Natural killer cell (primary cell): Measurements from ENCODE around the gene GSK3A. TPM values are rescaled to one million over a fixed set of nuclear protein-coding genes. Genes with fewer than 3 reads are reported as not detected.

Source experiments
- ATAC-seq, 3 donors: fragments of 150-1000 bp in 2 of 3; fragments of 200-7000 bp in 1 of 3; cut with Tn5 transposase; 1 replicate in 1 of 3; 2 replicates in 2 of 3; pipeline ENCODE4 v1.10.0; 2021; ENCODE audit warnings: mild to moderate bottlenecking in 2 of 3, moderate library complexity in 2 of 3
- DNase-seq, 2 donors: peaks; one replicate each; pipeline versions ENCODE4 v3.0.0 to v3.0.0-alpha.2; 2013 to 2021; ENCODE audit warnings: mixed read lengths in 1 of 2
- H3K27ac ChIP-seq: one replicate; pipeline ENCODE4 v1.5.1; 2013; ENCODE audit warnings: mild to moderate bottlenecking, low read length
- H3K27me3 ChIP-seq: one replicate; pipeline ENCODE4 v1.6.1; 2013; ENCODE audit warnings: low read length; ENCODE audit not compliant: control insufficient read depth, insufficient read depth
- H3K36me3 ChIP-seq: one replicate; pipeline ENCODE4 v1.6.1; 2013; ENCODE audit warnings: low read length; ENCODE audit not compliant: control insufficient read depth, insufficient read depth
- H3K4me1 ChIP-seq: one replicate; pipeline ENCODE4 v1.6.1; 2013; ENCODE audit warnings: low read length; ENCODE audit not compliant: control insufficient read depth, insufficient read depth
- H3K4me3 ChIP-seq: one replicate; pipeline ENCODE4 v1.5.1; 2013; ENCODE audit warnings: low read length
- H3K9me3 ChIP-seq: one replicate; pipeline ENCODE4 v1.6.1; 2013; ENCODE audit warnings: low read length; ENCODE audit not compliant: control insufficient read depth, insufficient read depth
- H3K27ac Mint-ChIP-seq, 2 donors: one replicate each; pipeline ENCODE4 v1.8.0; 2022; ENCODE audit warnings: mild to moderate bottlenecking in 2 of 2, mixed read lengths in 2 of 2, moderate library complexity in 1 of 2
- H3K27me3 Mint-ChIP-seq, 2 donors: one replicate each; pipeline ENCODE4 v1.8.0; 2022; ENCODE audit warnings: low read depth in 2 of 2, mixed read lengths in 2 of 2
- H3K36me3 Mint-ChIP-seq: one replicate; pipeline ENCODE4 v1.8.0; 2022; ENCODE audit warnings: mixed read lengths
- H3K4me1 Mint-ChIP-seq, 2 donors: one replicate each; pipeline ENCODE4 v1.8.0; 2022; ENCODE audit warnings: mixed read lengths in 2 of 2
- H3K4me3 Mint-ChIP-seq: one replicate; pipeline ENCODE4 v1.8.0; 2022; ENCODE audit warnings: mild to moderate bottlenecking, moderate library complexity, mixed read lengths
- H3K9me3 Mint-ChIP-seq, 2 donors: one replicate each; pipeline ENCODE4 v1.8.0; 2022; ENCODE audit warnings: mixed read lengths in 2 of 2
- WGBS: methylation state at CpG from one replicate; pipeline ENCODE4 v1.1.7; 2013; ENCODE audit warnings: missing lambda C conversion rate; ENCODE audit not compliant: insufficient coverage; 5-methylcytosine and 5-hydroxymethylcytosine counted together
- intact Hi-C: fragments of 100-400 bp; cut with micrococcal nuclease; formaldehyde crosslinking; loops from one replicate; pipeline ENCODE4 v1.14.2; 2022
- total RNA-seq, 4 donors: library from RNA; stranded (reverse); fragments of 120-200 nt in 1 of 4; gene quantifications; one replicate each; pipeline versions ENCODE4 v1.2.3 to v1.2.4, GENCODE V29; 2013 to 2022
- TF ChIP-seq, protein P1 (sequence below): fragments of 200-600 bp; IDR thresholded peaks from one replicate; pipeline ENCODE4 v1.8.0; 2022; ENCODE audit warnings: antibody characterized with exemption

GSK3A gene
- total RNA-seq, 3 donors from 2014 or later (not counting 1 experiment from before 2014, with no cell fraction given): 42.5 to 52.1 (median 44.1) TPM

DNA sequence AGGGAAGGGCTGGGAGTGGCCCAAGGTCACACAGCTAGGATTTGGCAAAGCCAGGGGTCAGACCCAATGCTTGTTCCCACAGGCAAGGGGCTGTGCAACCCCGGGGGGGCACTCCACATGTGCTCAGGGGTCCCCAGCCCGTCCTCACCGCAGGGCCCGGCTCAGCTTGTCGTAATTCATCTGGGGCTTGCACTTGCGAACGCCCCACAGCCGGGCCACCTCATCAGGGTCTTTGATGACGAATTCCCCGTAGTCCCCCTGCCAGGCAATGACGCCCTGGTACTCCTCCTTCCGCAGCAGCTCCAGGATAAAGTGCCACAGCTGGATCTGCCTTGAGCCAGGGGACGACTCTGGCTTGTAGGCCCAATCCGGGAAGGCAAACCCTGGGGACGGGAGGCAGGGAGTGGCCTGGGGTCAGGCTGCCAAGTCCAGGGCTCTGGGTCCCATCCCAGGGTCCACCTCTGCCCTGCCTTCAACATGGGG is 7.8 kb upstream of the GSK3A start:
- Histone ChIP-seq H3K27ac (no peak overlapping the region), H3K9me3 (no peaks in the 10 kb centered on the region), H3K4me1 (peaks cover 28% of the 10 kb centered on the region), H3K27me3 (no peaks in the 10 kb centered on the region), H3K4me3 (no peak overlapping the region), H3K36me3 (peaks cover 5% of the 10 kb centered on the region)
- H3K36me3 Mint-ChIP-seq: no peaks in the 10 kb centered on the region
- H3K4me1 Mint-ChIP-seq: peaks cover 12 to 35% of the 10 kb centered on the region in 2 donors
- no peaks in the 10 kb centered on the region for H3K27me3 Mint-ChIP-seq
- DNase-seq (no peak), ATAC-seq (no peak)
- H3K9me3 Mint-ChIP-seq: no peaks in the 10 kb centered on the region
- TF ChIP-seq, protein P1, sequence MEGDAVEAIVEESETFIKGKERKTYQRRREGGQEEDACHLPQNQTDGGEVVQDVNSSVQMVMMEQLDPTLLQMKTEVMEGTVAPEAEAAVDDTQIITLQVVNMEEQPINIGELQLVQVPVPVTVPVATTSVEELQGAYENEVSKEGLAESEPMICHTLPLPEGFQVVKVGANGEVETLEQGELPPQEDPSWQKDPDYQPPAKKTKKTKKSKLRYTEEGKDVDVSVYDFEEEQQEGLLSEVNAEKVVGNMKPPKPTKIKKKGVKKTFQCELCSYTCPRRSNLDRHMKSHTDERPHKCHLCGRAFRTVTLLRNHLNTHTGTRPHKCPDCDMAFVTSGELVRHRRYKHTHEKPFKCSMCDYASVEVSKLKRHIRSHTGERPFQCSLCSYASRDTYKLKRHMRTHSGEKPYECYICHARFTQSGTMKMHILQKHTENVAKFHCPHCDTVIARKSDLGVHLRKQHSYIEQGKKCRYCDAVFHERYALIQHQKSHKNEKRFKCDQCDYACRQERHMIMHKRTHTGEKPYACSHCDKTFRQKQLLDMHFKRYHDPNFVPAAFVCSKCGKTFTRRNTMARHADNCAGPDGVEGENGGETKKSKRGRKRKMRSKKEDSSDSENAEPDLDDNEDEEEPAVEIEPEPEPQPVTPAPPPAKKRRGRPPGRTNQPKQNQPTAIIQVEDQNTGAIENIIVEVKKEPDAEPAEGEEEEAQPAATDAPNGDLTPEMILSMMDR: no peak
- WGBS: 91% methylated on average over 15 of the region's 15 CpGs
- intact Hi-C loops: no loop called here
- H3K4me3 Mint-ChIP-seq: peak overlapping the region; percentile 6
- peak overlapping the region in 1 of 2 donors; percentile 95 for H3K27ac Mint-ChIP-seq

DNA sequence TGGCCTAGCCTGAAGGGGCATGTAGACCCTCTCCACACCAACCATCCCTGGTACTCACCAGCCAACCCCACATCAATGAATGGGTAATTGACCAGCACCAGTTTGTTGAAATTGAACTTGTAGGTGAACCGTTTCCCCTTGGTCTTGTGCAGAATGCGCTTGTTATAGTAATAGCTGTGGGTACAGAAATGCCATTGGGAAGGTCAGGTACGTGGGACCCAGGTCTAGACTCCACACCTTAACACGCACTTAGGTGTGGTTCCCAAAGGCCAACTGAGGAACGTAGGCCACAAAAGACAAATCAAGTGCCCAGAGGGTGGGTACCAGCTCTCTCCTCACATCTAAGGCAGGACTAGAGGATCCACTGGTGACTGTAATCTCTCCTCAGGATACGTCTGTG is 7.4 kb upstream of the GSK3A start:
- Mint-ChIP-seq H3K4me1 (peaks cover 17 to 40% of the 10 kb centered on the region in 2 donors), H3K36me3 (no peaks in the 10 kb centered on the region), H3K27ac (no peak overlapping the region), H3K4me3 (no peak overlapping the region), H3K27me3 (no peaks in the 10 kb centered on the region), H3K9me3 (no peaks in the 10 kb centered on the region)
- TF ChIP-seq, protein P1: no peak
- intact Hi-C loops: no loop called here
- WGBS: 91% methylated on average over 6 of the region's 6 CpGs
- Histone ChIP-seq H3K36me3 (peaks cover 5% of the 10 kb centered on the region), H3K4me3 (no peak overlapping the region), H3K4me1 (peaks cover 32% of the 10 kb centered on the region), H3K27ac (no peak overlapping the region), H3K9me3 (no peaks in the 10 kb centered on the region), H3K27me3 (no peaks in the 10 kb centered on the region)
- DNase-seq (no peak), ATAC-seq (no peak)

DNA sequence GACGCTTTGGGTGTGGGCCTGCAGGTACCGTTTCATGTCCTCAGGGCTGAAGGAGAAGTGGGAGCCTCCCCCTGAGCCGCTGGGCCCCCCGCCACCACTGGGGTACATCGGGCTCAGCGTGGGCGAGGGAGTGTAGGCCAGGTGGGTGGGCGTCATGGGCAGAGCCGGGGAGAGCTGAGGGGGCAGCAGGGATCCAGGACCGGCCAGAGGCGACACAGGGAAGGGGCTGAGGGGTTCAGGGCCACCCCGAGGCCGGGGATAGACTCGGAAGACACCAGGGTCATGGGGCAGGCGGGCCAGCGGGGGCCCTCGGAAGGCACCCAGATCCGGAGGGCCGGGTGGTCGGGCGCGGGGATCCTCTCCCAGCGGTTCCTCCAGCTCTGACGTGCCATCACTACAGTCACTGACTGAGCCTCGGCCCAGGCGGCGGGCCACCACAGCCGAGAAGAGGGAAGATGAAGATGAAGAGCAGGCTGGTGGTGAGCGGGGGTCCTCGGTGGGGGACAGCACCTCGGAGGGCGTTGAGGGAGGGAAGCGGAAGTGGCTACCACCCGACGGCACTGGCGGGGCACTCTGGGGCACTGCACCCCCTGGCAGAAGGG is 6.8 kb upstream of the GSK3A start:
- Histone ChIP-seq H3K4me3 (no peak overlapping the region), H3K9me3 (no peaks in the 10 kb centered on the region), H3K27me3 (no peaks in the 10 kb centered on the region), H3K4me1 (peaks cover 36% of the 10 kb centered on the region), H3K27ac (no peak overlapping the region), H3K36me3 (peaks cover 5% of the 10 kb centered on the region)
- WGBS: 91% methylated on average over 36 of the region's 36 CpGs
- ATAC-seq: no peak
- TF ChIP-seq, protein P1: no peak
- intact Hi-C loops: no loop called here
- H3K36me3 Mint-ChIP-seq: no peaks in the 10 kb centered on the region
- H3K27ac Mint-ChIP-seq: peak overlapping the region in 1 of 2 donors; percentile 49
- no peaks in the 10 kb centered on the region for H3K9me3 Mint-ChIP-seq
- peak overlapping the region; percentile 37 for H3K4me3 Mint-ChIP-seq
- DNase-seq: no peak
- no peaks in the 10 kb centered on the region for H3K27me3 Mint-ChIP-seq
- peaks cover 22 to 45% of the 10 kb centered on the region in 2 donors for H3K4me1 Mint-ChIP-seq
